ENCODE results near the gene GALNT6. TPM values are rescaled to one million over a fixed set of nuclear protein-coding genes. Genes with fewer than 3 reads are reported as not detected.
A peak's percentile ranks its signal among the peaks of the same experiment; 100 is the strongest.

GALNT6 gene
- total RNA-seq, 1 donor from 2014 or later: 67.2 TPM

GRCh38 chr12:51430196-51430895 is 39.1 kb upstream of the GALNT6 start:
- Histone ChIP-seq H3K27ac (no peak overlapping the region), H3K9me3 (no peaks in the 10 kb centered on the region), H3K4me3 (no peak overlapping the region), H3K36me3 (no peaks in the 10 kb centered on the region), H3K27me3 (no peaks in the 10 kb centered on the region), H3K4me1 (no peaks in the 10 kb centered on the region)
- no peak for TF ChIP-seq CTCF (IDR thresholded peaks at IDR 0.05)
- no peak for DNase-seq (ENCODE audit: low spot score in 2 of 2)
- intact Hi-C loops (cut with DNase I): no loop called here

- Histone ChIP-seq H3K27me3 (no peaks in the 10 kb centered on the region), H3K27ac (no peak overlapping the region), H3K4me3 (no peak overlapping the region), H3K36me3 (no peaks in the 10 kb centered on the region), H3K4me1 (peaks cover 0 to 5% of the 10 kb centered on the region in 2 donors), H3K9me3 (no peaks in the 10 kb centered on the region)
- no peak for DNase-seq (ENCODE audit: low spot score in 2 of 2)
- no peak for TF ChIP-seq CTCF (IDR thresholded peaks at IDR 0.05)
- intact Hi-C loops (cut with DNase I): loop anchor here (10.0 kb wide), 1 partner anchor 385 kb away; a partner anchor contains a TSS
These were observed 38.5 kb upstream of the GALNT6 start for GRCh38 chr12:51429700-51430099.

GRCh38 chr12:51428256-51428655 is 37.0 kb upstream of the GALNT6 start:
- DNase-seq (ENCODE audit: low spot score in 2 of 2): no peak
- no peaks in the 10 kb centered on the region for H3K9me3 ChIP-seq
- no peak overlapping the region for H3K27ac ChIP-seq
- intact Hi-C loops (cut with DNase I): loop anchor here (10.0 kb wide), 1 partner anchor 387 kb away; a partner anchor contains a TSS
- no peaks in the 10 kb centered on the region for H3K27me3 ChIP-seq
- H3K4me1 ChIP-seq: peaks cover 5 to 8% of the 10 kb centered on the region in 2 donors
- H3K4me3 ChIP-seq: no peak overlapping the region
- no peak for TF ChIP-seq CTCF (IDR thresholded peaks at IDR 0.05)
- no peaks in the 10 kb centered on the region for H3K36me3 ChIP-seq

- no peaks in the 10 kb centered on the region for H3K27me3 ChIP-seq
- intact Hi-C loops (cut with DNase I): loop anchor here (10.0 kb wide), 1 partner anchor 390 kb away; a partner anchor contains a TSS
These were observed 33.7 kb upstream of the GALNT6 start, which contains the start of gene SLC4A8 for GRCh38 chr12:51424662-51425539. Gene SLC4A8, plus strand, starts transcription at chr12:51424831. Its CDS starts 157 bp downstream, at chr12:51424988.

More at GRCh38 chr12:51424662-51425539, 33.7 kb upstream of the GALNT6 start, which contains the start of gene SLC4A8:
- Histone ChIP-seq H3K4me1 (peaks cover 5 to 8% of the 10 kb centered on the region in 2 donors), H3K27ac (no peak within 1 kb of the TSS), H3K4me3 (peak within 1 kb of the TSS; percentile 55 to 78), H3K36me3 (no peaks in the 10 kb centered on the region), H3K9me3 (no peaks in the 10 kb centered on the region)
- peak; percentile 59 to 78 (median 62) for TF ChIP-seq CTCF (IDR thresholded peaks at IDR 0.05)
- peak; percentile 31 to 84 for DNase-seq (ENCODE audit: low spot score in 2 of 2)

All from ascending aorta (tissue), 2 donors.